Ammon's horn (tissue), 1 donor: ENCODE data around the gene HSP90B1.

ENCODE experiments used
- DNase-seq: peaks from one replicate; pipeline ENCODE4 v3.0.0-alpha.2; 2016; ENCODE audit warnings: low spot score

The HSP90B1 gene

GRCh38 chr12:103930034-103930786, at the start of gene HSP90B1:
HSP90B1 (plus strand) TSS chr12:103930410; CDS start chr12:103930516, 106 bp downstream.
- DNase-seq, result peak; percentile 100

- no peak for DNase-seq
These were observed 48.9 kb upstream of the HSP90B1 start for GRCh38 chr12:103881261-103881660.

GRCh38 chr12:103882861-103883596, 47.2 kb upstream of the HSP90B1 start:
- no peak for DNase-seq

GRCh38 chr12:103883908-103884307, 46.3 kb upstream of the HSP90B1 start:
- DNase-seq, result no peak

GRCh38 chr12:103884316-103884715, 45.9 kb upstream of the HSP90B1 start:
- peak; percentile 50 for DNase-seq

GRCh38 chr12:103886195-103886797, 43.9 kb upstream of the HSP90B1 start:
- DNase-seq, result no peak

GRCh38 chr12:103887738-103888137, 42.5 kb upstream of the HSP90B1 start:
- DNase-seq, result no peak

- no peak for DNase-seq
These were observed 32.9 kb upstream of the HSP90B1 start for GRCh38 chr12:103897316-103897715.

GRCh38 chr12:103901518-103902173, 28.6 kb upstream of the HSP90B1 start:
- no peak for DNase-seq

GRCh38 chr12:103903993-103904392, 26.2 kb upstream of the HSP90B1 start:
- DNase-seq, result no peak

- no peak for DNase-seq
These were observed 24.4 kb upstream of the HSP90B1 start for GRCh38 chr12:103905730-103906349.

- DNase-seq, result no peak
These were observed 22.0 kb upstream of the HSP90B1 start for GRCh38 chr12:103908246-103908541.

GRCh38 chr12:103908877-103909276, 21.3 kb upstream of the HSP90B1 start:
- no peak for DNase-seq

GRCh38 chr12:103909811-103910210, 20.4 kb upstream of the HSP90B1 start:
- no peak for DNase-seq

- no peak for DNase-seq
These were observed 18.1 kb upstream of the HSP90B1 start for GRCh38 chr12:103912069-103912468.

GRCh38 chr12:103913100-103913499, 17.1 kb upstream of the HSP90B1 start:
- DNase-seq, result no peak

GRCh38 chr12:103915306-103915705, 14.9 kb upstream of the HSP90B1 start:
- DNase-seq, result no peak

- no peak for DNase-seq
These were observed 12.3 kb upstream of the HSP90B1 start for GRCh38 chr12:103917873-103918272.

- peak; percentile 27 for DNase-seq
These were observed 5.2 kb upstream of the HSP90B1 start for GRCh38 chr12:103924761-103925641.

GRCh38 chr12:103928682-103929045, 1.5 kb upstream of the HSP90B1 start:
- DNase-seq, result peak; percentile 13
